H1 (cell line): Measurements from ENCODE around the gene YBX2. TPM values are rescaled to one million over a fixed set of nuclear protein-coding genes. Genes with fewer than 3 reads are reported as not detected.

ENCODE experiments used
- CTCF ChIA-PET: fragments of 300-600 bp; sonication (Branson Sonifier 250); formaldehyde crosslinking; loops from one replicate; lab custom pipeline; 2021; ENCODE audit not compliant: partially characterized antibody; lab: Charles Lee
- POLR2A ChIA-PET: fragments of 300-600 bp; sonication (Branson Sonifier 250); formaldehyde crosslinking; loops from one replicate; lab custom pipeline; 2021; ENCODE audit warnings: inconsistent platforms; ENCODE audit not compliant: partially characterized antibody; lab: Charles Lee
- DNase-seq, 2 experiments: peaks; one replicate each; pipeline versions ENCODE4 v3.0.0 to v3.0.0-alpha.2; 2010 to 2022; ENCODE audit warnings: low spot score in 2 of 2, low read depth in 1 of 2, mixed read lengths in 1 of 2
- FAIRE-seq: peaks from 2 replicates; lab custom pipeline; 2011; peaks lifted over from hg19 to GRCh38; lab: Jason Lieb, UNC
- H2AFZ ChIP-seq: 2 replicates; pipeline ENCODE4 v1.8.1; 2012; ENCODE audit warnings: low read length, inconsistent platforms
- H2AK5ac ChIP-seq: 2 replicates; pipeline ENCODE4 v1.6.1; 2013; ENCODE audit warnings: low read depth, low read length
- H2BK120ac ChIP-seq: replicated peaks from 2 replicates; pipeline ENCODE3; 2013; ENCODE audit warnings: low read depth, low read length, inconsistent platforms
- H2BK12ac ChIP-seq: 2 replicates; pipeline ENCODE4 v1.6.1; 2013; ENCODE audit warnings: low read depth, low read length
- H2BK15ac ChIP-seq: 2 replicates; pipeline ENCODE4 v1.6.1; 2013; ENCODE audit warnings: low read length
- H2BK20ac ChIP-seq: 2 replicates; pipeline ENCODE4 v1.6.1; 2013; ENCODE audit warnings: low read length
- H2BK5ac ChIP-seq: 2 replicates; pipeline ENCODE4 v1.6.1; 2013; ENCODE audit warnings: low read depth, low read length
- H3K14ac ChIP-seq: 2 replicates; pipeline ENCODE4 v1.6.1; 2013; ENCODE audit warnings: inconsistent platforms; ENCODE audit not compliant: insufficient read length
- H3K18ac ChIP-seq: 2 replicates; pipeline ENCODE4 v1.6.1; 2013; ENCODE audit warnings: low read length; ENCODE audit errors: extremely low read depth
- H3K23ac ChIP-seq: 2 replicates; pipeline ENCODE4 v1.6.1; 2013; ENCODE audit warnings: inconsistent platforms; ENCODE audit not compliant: insufficient read length
- H3K23me2 ChIP-seq: 2 replicates; pipeline ENCODE4 v1.6.1; 2013; ENCODE audit warnings: low read depth, low read length
- H3K27ac ChIP-seq: 2 replicates; pipeline ENCODE4 v1.6.1; 2011; ENCODE audit warnings: low read depth, low read length, inconsistent platforms
- H3K27me3 ChIP-seq, 4 experiments: replicated peaks in 1 of 4; 1 replicate in 1 of 4; 2 replicates in 3 of 4; pipeline versions ENCODE4 v1.6.1 to v1.8.1; 2011 to 2013; ENCODE audit warnings: low read length in 3 of 4, mild to moderate bottlenecking in 3 of 4, inconsistent platforms in 2 of 4, mixed read lengths in 2 of 4, moderate library complexity in 1 of 4; ENCODE audit not compliant: control insufficient read depth in 3 of 4, insufficient read depth in 3 of 4; ENCODE audit errors: extremely low read depth in 1 of 4
- H3K36me3 ChIP-seq, 4 experiments: 2 replicates each; pipeline versions ENCODE4 v1.6.1 to v1.8.1; 2011 to 2013; ENCODE audit warnings: mild to moderate bottlenecking in 4 of 4, low read length in 3 of 4, moderate library complexity in 2 of 4, control low read depth in 1 of 4, inconsistent platforms in 1 of 4; ENCODE audit not compliant: insufficient read depth in 4 of 4, control insufficient read depth in 2 of 4
- H3K4ac ChIP-seq: replicated peaks from 2 replicates; pipeline ENCODE3; 2013; ENCODE audit warnings: low read length, low read depth, mixed read lengths, inconsistent platforms; ENCODE audit not compliant: insufficient read length
- H3K4me1 ChIP-seq, 4 experiments: replicated peaks in 1 of 4; 1 replicate in 1 of 4; 2 replicates in 3 of 4; pipeline versions ENCODE4 v1.6.1 to v1.8.1; 2011 to 2013; ENCODE audit warnings: low read length in 3 of 4, inconsistent platforms in 2 of 4, mixed read lengths in 1 of 4; ENCODE audit not compliant: insufficient read depth in 4 of 4, control insufficient read depth in 3 of 4
- H3K4me2 ChIP-seq, 2 experiments: 2 replicates each; pipeline versions ENCODE4 v1.6.1 to v1.8.1; 2011 to 2013; ENCODE audit warnings: low read depth in 2 of 2, low read length in 2 of 2, control low read depth in 1 of 2, inconsistent platforms in 1 of 2, mild to moderate bottlenecking in 1 of 2; ENCODE audit not compliant: insufficient read depth in 1 of 2
- H3K4me3 ChIP-seq, 4 experiments: fragments of 200-600, 300-600 bp in 1 of 4; sonication (generic), shearing (Covaris generic), sonication (Bioruptor Twin) in 1 of 4; 2 replicates each; pipeline versions ENCODE4 v1.5.1 to v1.8.1; 2011 to 2016; ENCODE audit warnings: low read length in 4 of 4, low read depth in 3 of 4, control low read depth in 2 of 4, inconsistent platforms in 2 of 4, mild to moderate bottlenecking in 2 of 4, mixed read lengths in 1 of 4, moderate library complexity in 1 of 4; ENCODE audit not compliant: insufficient read depth in 2 of 4; ENCODE audit errors: extremely low read depth in 1 of 4
- H3K56ac ChIP-seq: replicated peaks from 2 replicates; pipeline ENCODE3; 2013; ENCODE audit warnings: low read depth, mild to moderate bottlenecking, mixed read lengths, low read length, inconsistent platforms; ENCODE audit not compliant: insufficient read length
- H3K79me1 ChIP-seq: 2 replicates; pipeline ENCODE4 v1.6.1; 2013; ENCODE audit warnings: low read depth, low read length, control low read depth
- H3K79me2 ChIP-seq, 2 experiments: 2 replicates each; pipeline versions ENCODE4 v1.6.1 to v1.8.1; 2012 to 2013; ENCODE audit warnings: low read length in 2 of 2, mild to moderate bottlenecking in 2 of 2, inconsistent platforms in 1 of 2; ENCODE audit not compliant: insufficient read depth in 2 of 2, control insufficient read depth in 1 of 2
- H3K9ac ChIP-seq, 4 experiments: replicated peaks in 1 of 4; 1 replicate in 1 of 4; 2 replicates in 3 of 4; pipeline versions ENCODE4 v1.6.1 to v1.8.1; 2011 to 2013; ENCODE audit warnings: low read depth in 3 of 4, low read length in 3 of 4, control low read depth in 2 of 4, mild to moderate bottlenecking in 2 of 4, moderate library complexity in 2 of 4, inconsistent platforms in 1 of 4; ENCODE audit errors: extremely low read depth in 1 of 4
- H3K9me3 ChIP-seq, 2 experiments: 2 replicates each; pipeline versions ENCODE4 v1.6.1 to v1.8.1; 2012 to 2013; ENCODE audit warnings: mild to moderate bottlenecking in 2 of 2, moderate library complexity in 2 of 2, control low read depth in 1 of 2, inconsistent platforms in 1 of 2, low read depth in 1 of 2, low read length in 1 of 2, mixed read lengths in 1 of 2; ENCODE audit not compliant: insufficient read depth in 2 of 2
- H4K20me1 ChIP-seq, 2 experiments: replicated peaks in 1 of 2; 2 replicates each; pipeline versions ENCODE3 to v1.8.1; 2011 to 2013; ENCODE audit warnings: inconsistent platforms in 2 of 2, low read length in 2 of 2, mild to moderate bottlenecking in 1 of 2; ENCODE audit not compliant: insufficient read depth in 2 of 2, control insufficient read depth in 1 of 2
- H4K5ac ChIP-seq: 2 replicates; pipeline ENCODE4 v1.6.1; 2013; ENCODE audit warnings: low read length, low read depth, mixed read lengths, inconsistent platforms; ENCODE audit not compliant: insufficient read length
- H4K8ac ChIP-seq: 2 replicates; pipeline ENCODE4 v1.8.0; 2013; ENCODE audit warnings: mild to moderate bottlenecking, moderate library complexity, low read length, inconsistent platforms; ENCODE audit not compliant: insufficient read depth; ENCODE audit errors: extremely low read depth
- H4K91ac ChIP-seq: replicated peaks from 2 replicates; pipeline ENCODE3; 2013; ENCODE audit warnings: low read length, mixed read lengths, inconsistent platforms; ENCODE audit not compliant: insufficient read length
- EZH2 ChIP-seq: fragments of 200-600 bp; sonication (generic); IDR thresholded peaks from 2 replicates; pipeline ENCODE4 v1.7.1; 2012; ENCODE audit warnings: low read depth, mild to moderate bottlenecking, moderate library complexity, low read length, inconsistent platforms; ENCODE audit not compliant: severe bottlenecking
- JUN ChIP-seq: IDR thresholded peaks from 2 replicates; pipeline ENCODE4 v1.6.1; 2011; ENCODE audit warnings: low read depth, mild to moderate bottlenecking, improper control_type of control experiment, low read length
- MAFK ChIP-seq: IDR thresholded peaks from 2 replicates; pipeline ENCODE4 v1.6.1; 2012; ENCODE audit warnings: low read depth, mild to moderate bottlenecking, improper control_type of control experiment, low read length
- MAX ChIP-seq: IDR thresholded peaks from 2 replicates; pipeline ENCODE4 v1.6.1; 2012; ENCODE audit warnings: inconsistent platforms
- NRF1 ChIP-seq: IDR thresholded peaks from 2 replicates; pipeline ENCODE4 v1.6.1; 2011; ENCODE audit warnings: mild to moderate bottlenecking, low read depth, low read length, improper control_type of control experiment
- POLR2AphosphoS5 ChIP-seq: IDR thresholded peaks from 2 replicates; pipeline ENCODE4 v1.6.1; 2011; ENCODE audit warnings: low read depth, low read length
- SIX5 ChIP-seq: IDR thresholded peaks from 2 replicates; pipeline ENCODE4 v1.6.1; 2011; ENCODE audit warnings: mild to moderate bottlenecking, low read depth, low read length
- SP2 ChIP-seq: IDR thresholded peaks from 2 replicates; pipeline ENCODE4 v1.6.1; 2012; ENCODE audit warnings: mild to moderate bottlenecking, low read length, inconsistent platforms
- SRF ChIP-seq: IDR thresholded peaks from 2 replicates; pipeline ENCODE4 v1.6.1; 2011; ENCODE audit warnings: mild to moderate bottlenecking, low read depth, low read length, moderate library complexity
- TAF1 ChIP-seq: IDR thresholded peaks from 2 replicates; pipeline ENCODE4 v1.6.1; 2011; ENCODE audit warnings: mild to moderate bottlenecking, low read depth, low read length
- TCF12 ChIP-seq: IDR thresholded peaks from 2 replicates; pipeline ENCODE4 v1.6.1; 2011; ENCODE audit warnings: low read depth, mild to moderate bottlenecking, low read length
- ZNF274 ChIP-seq: IDR thresholded peaks from 2 replicates; pipeline ENCODE4 v1.7.0; 2012; ENCODE audit warnings: low read length, borderline replicate concordance; ENCODE audit errors: extremely low read depth
- WGBS, 2 experiments: shearing (Covaris generic) in 1 of 2; methylation state at CpG; one replicate each; pipeline versions ENCODE4 v1.1.6 to v1.1.7; 2013 to 2015; ENCODE audit warnings: low lambda C conversion rate in 2 of 2, mixed read lengths in 2 of 2, inconsistent platforms in 1 of 2, low coverage in 1 of 2, missing lambda C conversion rate in 1 of 2; ENCODE audit not compliant: insufficient replicate concordance in 2 of 2, insufficient coverage in 1 of 2, insufficient read length in 1 of 2; ENCODE audit errors: extremely low coverage in 1 of 2, missing lambda C conversion rate in 1 of 2; 5-methylcytosine and 5-hydroxymethylcytosine counted together
- polyA plus RNA-seq, 7 experiments: library from polyadenylated mRNA; depleted of rRNA in 3 of 7; stranded (reverse) in 5 of 7; unstranded in 2 of 7; fragments of >200 nt in 5 of 7; fragments of 200-250 nt in 2 of 7; gene quantifications; 1 replicate in 5 of 7; 2 replicates in 1 of 7; 4 replicates in 1 of 7; pipeline versions ENCODE4 v1.2.1 to v1.2.3, GENCODE V29; 2011 to 2013; ENCODE audit warnings: missing spikeins in 2 of 7, mixed read lengths in 2 of 7
- total RNA-seq: library from RNA; stranded (reverse); fragmentation: NEBNext Ultra II Directional; extraction: Animal tissue kit (Norgen Biotek cat#: 25700); gene quantifications from 2 replicates; pipeline ENCODE4 v1.2.1, GENCODE V29; 2021

The YBX2 gene
- total and polyA plus RNA-seq, 2 of the 8 experiments (the other 6 are each of a cell fraction or from before 2014, with no cell fraction given): 19.2 to 30.5 TPM

GRCh38 chr17:7262192-7262934 lies 32.1 kb downstream of the YBX2 start, which contains the start of gene CLDN7:
Gene CLDN7 (minus strand): TSS chr17:7262478. CDS start chr17:7262043, 435 bp downstream.
- DNase-seq (peak; percentile 90 to 94), FAIRE-seq (no peak)
- no peaks in the 10 kb centered on the region for H3K9me3 ChIP-seq
- H3K4ac ChIP-seq: peak within 1 kb of the TSS; percentile 96
- H3K23ac ChIP-seq: no peak within 1 kb of the TSS
- peak within 1 kb of the TSS; percentile 73 for H3K14ac ChIP-seq
- H3K79me2 ChIP-seq: peaks cover 0 to 31% of the 10 kb centered on the region in 2 experiments; a peak in 2 of 4 replicates
- H3K4me2 ChIP-seq: peak within 1 kb of the TSS; percentile 91 to 97
- H2AFZ ChIP-seq: no peak within 1 kb of the TSS; the same call in 1 of the 2 replicates
- no peak within 1 kb of the TSS for H2BK20ac ChIP-seq
- peak within 1 kb of the TSS; percentile 98 for H2BK12ac ChIP-seq
- H3K4me1 ChIP-seq: peaks cover 5 to 15% (median 7%) of the 10 kb centered on the region in 4 experiments; a peak in 6 of 7 replicates
- H3K36me3 ChIP-seq: peaks cover 0 to 25% (median 12%) of the 10 kb centered on the region in 4 experiments; a peak in 5 of 8 replicates
- peak within 1 kb of the TSS; percentile 95 for H4K91ac ChIP-seq
- peak within 1 kb of the TSS; percentile 61 for H3K56ac ChIP-seq
- H3K18ac ChIP-seq: peak within 1 kb of the TSS; percentile 94
- ChIA-PET POLR2A (interaction anchor here (0.6 to 13.7 kb wide), 27 partner anchors 8 to 298 kb away, joined by 3 to 159 read pairs (median 6); partner anchors contain the start of genes ACADVL, CTDNEP1, DLG4 and DVL2), CTCF (interaction anchor here (1.0 to 1.5 kb wide), 4 partner anchors 11 to 49 kb away, joined by 3 to 4 read pairs (median 4); partner anchors contain the start of genes CTDNEP1 and SLC2A4)
- peak within 1 kb of the TSS; percentile 98 for H4K8ac ChIP-seq
- no peaks in the 10 kb centered on the region for H3K27me3 ChIP-seq
- peak within 1 kb of the TSS; percentile 94 to 98 (median 98) for H3K9ac ChIP-seq
- H3K23me2 ChIP-seq: peaks cover 13% of the 10 kb centered on the region
- peak within 1 kb of the TSS; percentile 20; the same call in 1 of the 2 replicates for H2BK15ac ChIP-seq
- peak within 1 kb of the TSS; percentile 91 for H3K27ac ChIP-seq
- peak within 1 kb of the TSS; percentile 98 for H2BK5ac ChIP-seq
- peak within 1 kb of the TSS; percentile 75 for H4K5ac ChIP-seq
- H2BK120ac ChIP-seq: no peak within 1 kb of the TSS
- H4K20me1 ChIP-seq: peaks cover 6 to 11% of the 10 kb centered on the region in 2 experiments
- H3K4me3 ChIP-seq: peak within 1 kb of the TSS; percentile 93 to 98 (median 96)
- WGBS, 2 experiments: 2% methylated on average over 36 of the region's 64 CpGs; no CpG with 5 or more reads in 1 of the 2 experiments
- H3K79me1 ChIP-seq: peaks cover 9% of the 10 kb centered on the region
- peak within 1 kb of the TSS; percentile 99 for H2AK5ac ChIP-seq
- TF ChIP-seq SRF (no peak), TCF12 (peak; percentile 86; the same call in 1 of the 2 replicates), JUN (no peak), POLR2AphosphoS5 (peak; percentile 98), TAF1 (peak; percentile 98), MAX (no peak; the same call in 1 of the 2 replicates), SP2 (no peak), NRF1 (peak; percentile 30; the same call in 1 of the 2 replicates), SIX5 (no peak; the same call in 1 of the 2 replicates), ZNF274 (no peak), MAFK (no peak), EZH2 (no peak)
